HG03432 (cell line): ENCODE results near the gene HSF4.

Experiments used
- ATAC-seq: cut with Tn5 transposase; IDR thresholded peaks from one replicate; pipeline ENCODE4 v1.9.1; 2021; ENCODE audit warnings: mild to moderate bottlenecking, moderate library complexity; ENCODE audit not compliant: unreplicated experiment

Gene HSF4

GRCh38 chr16:67149276-67150046, 15.1 kb upstream of the HSF4 start:
- ATAC-seq = no peak

- ATAC-seq = peak; percentile 45
These were observed 14.3 kb upstream of the HSF4 start for GRCh38 chr16:67150047-67150832.

- peak; percentile 62 for ATAC-seq
These were observed 13.6 kb upstream of the HSF4 start, which contains the start of gene B3GNT9 for GRCh38 chr16:67150833-67151396. Gene B3GNT9, minus strand, starts transcription at chr16:67150998. Its CDS starts 513 bp downstream, at chr16:67150485.

- ATAC-seq = no peak
These were observed 13.0 kb upstream of the HSF4 start for GRCh38 chr16:67151431-67152097.

GRCh38 chr16:67154578-67155294, 9.8 kb upstream of the HSF4 start:
- no peak for ATAC-seq

- no peak for ATAC-seq
These were observed 9.0 kb upstream of the HSF4 start for GRCh38 chr16:67155295-67156142.

- ATAC-seq = no peak
These were observed 8.3 kb upstream of the HSF4 start for GRCh38 chr16:67156143-67156844.

- no peak for ATAC-seq
These were observed 7.3 kb upstream of the HSF4 start for GRCh38 chr16:67157106-67157748.

- ATAC-seq = no peak
These were observed 6.5 kb upstream of the HSF4 start for GRCh38 chr16:67157892-67158635.

- peak; percentile 42 for ATAC-seq
These were observed 5.6 kb upstream of the HSF4 start for GRCh38 chr16:67158637-67159600.

GRCh38 chr16:67161595-67162058, 2.9 kb upstream of the HSF4 start:
- no peak for ATAC-seq

GRCh38 chr16:67162506-67163163, 1.9 kb upstream of the HSF4 start:
- ATAC-seq = no peak

- no peak for ATAC-seq
These were observed 1.2 kb upstream of the HSF4 start for GRCh38 chr16:67163164-67163998.

GRCh38 chr16:67163999-67164558, 466 bp upstream of the HSF4 start:
- no peak for ATAC-seq
